Sigmoid colon (tissue), 7 donors: ENCODE measurements around the gene GBX1. TPM values are rescaled to one million over a fixed set of nuclear protein-coding genes. Genes with fewer than 3 reads are reported as not detected.

Experiments
- DNase-seq: peaks from one replicate; pipeline ENCODE4 v3.0.0-alpha.2; 2019
- H3K27ac ChIP-seq, 4 donors: fragments of 200-600 bp; sonication (generic); one replicate each; pipeline ENCODE4 v1.5.1; 2016 to 2019; ENCODE audit warnings: mild to moderate bottlenecking in 1 of 4
- H3K27me3 ChIP-seq, 3 donors: fragments of 200-600 bp; sonication (generic); one replicate each; pipeline ENCODE4 v1.5.1; 2019; ENCODE audit warnings: mild to moderate bottlenecking in 1 of 3
- H3K36me3 ChIP-seq, 4 donors: fragments of 200-600 bp; sonication (generic); one replicate each; pipeline ENCODE4 v1.5.1; 2016 to 2019
- H3K4me1 ChIP-seq, 4 donors: fragments of 200-600 bp; sonication (generic); one replicate each; pipeline ENCODE4 v1.5.1; 2017 to 2019
- H3K4me3 ChIP-seq, 4 donors: fragments of 200-600 bp; sonication (generic); one replicate each; pipeline ENCODE4 v1.5.1; 2017 to 2019; ENCODE audit warnings: mild to moderate bottlenecking in 2 of 4, moderate library complexity in 1 of 4
- H3K9me3 ChIP-seq, 4 donors: fragments of 200-600 bp in 3 of 4; sonication (generic) in 3 of 4; one replicate each; pipeline versions ENCODE4 v1.5.1 to v1.6.1; 2013 to 2019
- CTCF ChIP-seq, 4 experiments: fragments of 450-650 bp in 3 of 4; fragments of 200-600 bp in 1 of 4; IDR thresholded peaks; one replicate each; pipeline ENCODE4 v1.5.1; 2016 to 2019; ENCODE audit warnings: antibody characterized with exemption in 4 of 4, mild to moderate bottlenecking in 3 of 4, moderate library complexity in 2 of 4
- EP300 ChIP-seq, 4 donors: sonication (generic); formaldehyde crosslinking; IDR thresholded peaks; one replicate each; pipeline ENCODE4 v1.6.1; 2017; ENCODE audit warnings: antibody characterized with exemption in 4 of 4
- POLR2A ChIP-seq, 2 donors: fragments of 450-650 bp; IDR thresholded peaks; one replicate each; pipeline ENCODE4 v1.6.1; 2016; ENCODE audit warnings: antibody characterized with exemption in 2 of 2, mild to moderate bottlenecking in 2 of 2, moderate library complexity in 2 of 2
- POLR2AphosphoS5 ChIP-seq, 4 donors: sonication (generic); formaldehyde crosslinking; IDR thresholded peaks; one replicate each; pipeline ENCODE4 v1.6.1; 2017; ENCODE audit warnings: antibody characterized with exemption in 4 of 4
- WGBS, 2 donors: extraction: QIAGEN DNeasy Blood & Tissue Kit; methylation state at CpG; one replicate each; pipeline ENCODE4 v1.1.7; 2013; 5-methylcytosine and 5-hydroxymethylcytosine counted together
- intact Hi-C: fragments of 100-400 bp; cut with DNase I; formaldehyde crosslinking; loops from one replicate; pipeline ENCODE4 v1.15.1; 2023
- polyA plus RNA-seq, 3 donors: library from polyadenylated mRNA; stranded (reverse); fragments of 200-250 nt; gene quantifications; one replicate each; pipeline ENCODE4 v1.2.3, GENCODE V29; 2013
- total RNA-seq, 4 donors: library from RNA; depleted of rRNA; stranded (reverse); fragments of >200 nt; gene quantifications; one replicate each; pipeline ENCODE4 v1.1.0, GENCODE V29; 2016
- donor health status: healthy with polysubstance abuse.
- donor health status: Bipolar disorder and iron deficiency.
- donor health status: healthy.

The GBX1 gene
- total and polyA plus RNA-seq, 7 donors, result not detected

GRCh38 chr7:151137791-151138152, 29.7 kb downstream of the GBX1 start:
- no peaks in the 10 kb centered on the region for H3K27me3 ChIP-seq
- no peak overlapping the region for H3K27ac ChIP-seq
- TF ChIP-seq POLR2AphosphoS5 (IDR thresholded peaks at IDR 0.05), result no peak
- no peak overlapping the region for H3K4me3 ChIP-seq
- H3K9me3 ChIP-seq, result no peaks in the 10 kb centered on the region
- H3K36me3 ChIP-seq, result peaks cover 33 to 97% (median 49%) of the 10 kb centered on the region in 4 donors
- H3K4me1 ChIP-seq, result no peaks in the 10 kb centered on the region
- peak; percentile 57 for DNase-seq
- intact Hi-C loops, result no loop called here
- 94 to 95% methylated on average over 11 of the region's 11 CpGs for WGBS, 2 donors

GRCh38 chr7:151137076-151137675, 30.3 kb downstream of the GBX1 start:
- DNase-seq, result peak; percentile 34
- H3K4me3 ChIP-seq, result no peak overlapping the region
- no peaks in the 10 kb centered on the region for H3K9me3 ChIP-seq
- intact Hi-C loops, result no loop called here
- no peaks in the 10 kb centered on the region for H3K27me3 ChIP-seq
- peaks cover 37 to 97% (median 51%) of the 10 kb centered on the region in 4 donors for H3K36me3 ChIP-seq
- WGBS, 2 donors, result 89 to 94% methylated on average over 22 of the region's 22 CpGs
- TF ChIP-seq EP300 (IDR thresholded peaks at IDR 0.05), result no peak
- no peak overlapping the region for H3K27ac ChIP-seq
- no peaks in the 10 kb centered on the region for H3K4me1 ChIP-seq

GRCh38 chr7:151135866-151136843, 31.3 kb downstream of the GBX1 start:
- DNase-seq, result peak; percentile 34
- no peaks in the 10 kb centered on the region for H3K27me3 ChIP-seq
- H3K36me3 ChIP-seq, result peaks cover 32 to 97% (median 52%) of the 10 kb centered on the region in 4 donors
- intact Hi-C loops, result no loop called here
- no peaks in the 10 kb centered on the region for H3K4me1 ChIP-seq
- WGBS, 2 donors, result 95% methylated on average over 33 of the region's 33 CpGs
- H3K27ac ChIP-seq, result no peak overlapping the region
- no peaks in the 10 kb centered on the region for H3K9me3 ChIP-seq
- no peak overlapping the region for H3K4me3 ChIP-seq
- TF ChIP-seq POLR2A (IDR thresholded peaks at IDR 0.05) (no peak), POLR2AphosphoS5 (IDR thresholded peaks at IDR 0.05) (no peak), EP300 (IDR thresholded peaks at IDR 0.05) (no peak), CTCF (IDR thresholded peaks at IDR 0.05) (no peak)

DNA sequence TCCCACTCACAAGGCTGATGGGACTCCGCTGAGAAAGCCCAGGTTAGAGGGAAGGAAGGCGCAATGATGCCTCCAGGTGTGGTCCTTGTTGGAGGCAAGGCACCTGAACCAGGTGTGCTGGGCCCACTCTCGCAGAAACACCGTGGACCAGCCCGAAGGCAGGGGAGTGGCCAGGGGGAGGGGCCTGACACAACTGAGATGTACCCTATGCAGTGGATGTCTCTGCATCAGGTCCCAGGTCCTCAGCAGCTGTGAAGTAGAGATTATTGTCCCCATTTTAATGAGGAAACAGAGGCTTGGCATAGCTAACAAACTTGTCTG, 32.0 kb downstream of the GBX1 start:
- DNase-seq, result peak; percentile 47
- 93% methylated on average over 5 of the region's 5 CpGs for WGBS, 2 donors
- no peak for TF ChIP-seq EP300 (IDR thresholded peaks at IDR 0.05)
- no peak for TF ChIP-seq CTCF (IDR thresholded peaks at IDR 0.05)
- no peak for TF ChIP-seq POLR2AphosphoS5 (IDR thresholded peaks at IDR 0.05)
- TF ChIP-seq POLR2A (IDR thresholded peaks at IDR 0.05), result no peak
- Histone ChIP-seq H3K36me3 (peaks cover 32 to 97% (median 54%) of the 10 kb centered on the region in 4 donors), H3K27ac (no peak overlapping the region), H3K4me3 (no peak overlapping the region), H3K9me3 (no peaks in the 10 kb centered on the region), H3K4me1 (no peaks in the 10 kb centered on the region), H3K27me3 (no peaks in the 10 kb centered on the region)
- intact Hi-C loops, result no loop called here

- intact Hi-C loops, result no loop called here
- 94 to 95% methylated on average over 14 of the region's 14 CpGs for WGBS, 2 donors
- Histone ChIP-seq H3K4me3 (no peak overlapping the region), H3K9me3 (no peaks in the 10 kb centered on the region), H3K27me3 (no peaks in the 10 kb centered on the region), H3K36me3 (peaks cover 32 to 98% (median 58%) of the 10 kb centered on the region in 4 donors), H3K4me1 (no peaks in the 10 kb centered on the region), H3K27ac (no peak overlapping the region)
- DNase-seq, result peak; percentile 46
- no peak for TF ChIP-seq POLR2AphosphoS5 (IDR thresholded peaks at IDR 0.05)
- no peak for TF ChIP-seq POLR2A (IDR thresholded peaks at IDR 0.05)
Measured at GRCh38 chr7:151134743-151135524, 32.6 kb downstream of the GBX1 start.
